Measurements from ENCODE around the gene HS2ST1.
A peak's percentile ranks its signal among the peaks of the same experiment; 100 is the strongest.
"Not testable (repeated sequence)": the region's sequence is repeated elsewhere in the genome, so short reads cannot be mapped to it uniquely, and the experiment has no call there.

HS2ST1 gene

DNA sequence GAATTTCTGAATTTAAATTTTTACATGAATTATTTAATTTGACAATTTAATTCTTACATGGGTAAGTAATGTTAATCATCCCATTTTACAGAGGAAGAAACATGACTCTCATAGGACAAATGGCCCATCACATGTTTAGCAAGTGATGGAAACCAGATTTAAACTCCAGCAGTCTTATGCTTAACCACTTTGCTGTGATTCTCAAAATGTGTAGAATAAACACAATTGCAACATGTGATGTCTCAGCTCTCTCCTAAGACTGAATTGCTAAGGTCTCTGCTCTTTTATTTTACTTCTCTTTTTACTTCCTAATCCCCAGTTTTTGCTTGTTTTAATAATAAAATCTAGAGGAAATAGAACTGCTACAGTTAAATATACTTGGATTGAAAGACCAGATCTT is 42.8 kb downstream of the HS2ST1 start:
- DNase-seq, result no peak
- intact Hi-C loops (cut with DNase I), result no loop called here

- DNase-seq, result no peak
- intact Hi-C loops (cut with DNase I), result no loop called here
Measured at GRCh38 chr1:86960548-86960947, 46.1 kb downstream of the HS2ST1 start.

GRCh38 chr1:86963841-86964240 is 49.4 kb downstream of the HS2ST1 start:
- intact Hi-C loops (cut with DNase I); DNase-seq: not testable (repeated sequence)

DNA sequence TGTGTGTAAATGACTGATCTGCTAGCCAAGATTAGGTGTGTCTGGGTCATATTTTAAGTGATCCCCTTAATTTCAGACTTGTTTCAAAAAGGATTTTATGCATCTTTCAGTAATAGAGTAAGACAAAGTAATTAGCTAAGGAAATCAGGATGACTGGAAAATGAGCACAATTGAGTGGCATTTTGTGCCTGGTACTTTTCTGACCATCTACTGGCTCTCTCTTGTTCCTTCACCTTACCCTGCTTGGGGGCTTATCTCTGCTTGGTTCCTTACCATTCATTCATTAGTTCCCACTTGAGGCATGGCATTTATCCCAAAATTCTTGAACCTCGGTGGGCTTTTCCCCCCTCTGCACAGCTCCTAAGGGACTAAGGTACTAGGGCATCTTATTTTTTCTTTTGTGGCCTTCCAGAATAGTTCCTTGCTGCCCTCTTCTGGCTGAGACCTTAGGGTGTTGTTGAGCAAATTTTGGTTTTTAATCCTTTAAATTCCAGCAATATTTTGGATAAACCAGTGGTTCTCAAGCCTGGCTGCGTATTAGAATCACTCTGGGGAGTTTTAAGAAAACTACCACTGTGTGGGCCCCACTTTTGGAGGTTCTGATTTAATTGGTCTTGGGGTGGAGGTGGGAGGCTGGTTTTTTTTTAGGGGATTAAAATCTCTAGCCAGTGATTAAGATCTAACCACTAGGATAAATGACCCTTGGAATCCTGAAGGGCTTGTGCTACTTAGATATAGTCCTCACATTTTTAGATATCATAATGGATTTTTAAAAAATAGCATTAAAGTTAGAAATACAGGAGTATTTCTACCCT is 50.8 kb downstream of the HS2ST1 start:
- DNase-seq, result peak in 20 of 42 donors; percentile 8 to 65 (median 29)
- intact Hi-C loops (cut with DNase I), result loop anchor here (5.0 kb wide), 1 partner anchor 133 kb away; no protein-coding TSS in a partner anchor

DNA sequence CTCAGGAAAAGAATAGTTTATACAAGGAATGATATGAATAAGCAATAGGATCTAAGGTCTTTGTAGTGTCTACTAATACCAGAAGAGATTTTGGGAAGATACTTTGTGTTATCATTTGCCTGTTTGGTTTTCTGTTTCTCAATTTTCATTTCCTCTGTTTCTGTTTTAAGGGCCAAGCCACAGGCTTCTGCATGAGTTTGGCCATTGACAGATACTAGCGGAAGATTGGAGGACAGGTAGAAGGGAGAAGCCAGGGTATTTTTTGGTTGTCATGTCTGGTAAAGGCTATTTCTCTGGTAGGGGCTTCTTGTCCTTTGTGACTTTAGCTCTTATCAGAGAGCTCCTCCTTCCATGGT is 51.4 kb downstream of the HS2ST1 start:
- intact Hi-C loops (cut with DNase I), result loop anchor here (5.0 kb wide), 1 partner anchor 134 kb away; no protein-coding TSS in a partner anchor
- DNase-seq, result no peak

DNA sequence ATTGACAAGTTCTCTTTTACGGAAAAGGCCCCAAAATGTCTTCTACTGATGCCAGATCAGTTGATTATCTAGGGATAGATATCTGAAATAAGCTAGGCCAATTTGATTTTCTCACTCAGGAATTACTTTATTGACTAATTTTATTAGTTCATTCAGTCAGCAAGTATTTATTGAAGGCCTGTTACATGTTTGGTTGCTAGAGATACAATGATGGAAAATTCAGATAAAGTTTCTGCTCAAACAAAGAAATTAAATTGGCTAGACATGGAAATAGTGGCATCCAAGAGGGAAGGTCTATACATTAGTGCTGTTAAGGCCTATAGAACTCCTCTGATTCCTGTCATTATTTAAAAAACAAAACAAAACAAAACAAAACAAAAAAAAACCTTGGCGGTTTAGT is 56.5 kb downstream of the HS2ST1 start:
- intact Hi-C loops (cut with DNase I), result no loop called here

DNA sequence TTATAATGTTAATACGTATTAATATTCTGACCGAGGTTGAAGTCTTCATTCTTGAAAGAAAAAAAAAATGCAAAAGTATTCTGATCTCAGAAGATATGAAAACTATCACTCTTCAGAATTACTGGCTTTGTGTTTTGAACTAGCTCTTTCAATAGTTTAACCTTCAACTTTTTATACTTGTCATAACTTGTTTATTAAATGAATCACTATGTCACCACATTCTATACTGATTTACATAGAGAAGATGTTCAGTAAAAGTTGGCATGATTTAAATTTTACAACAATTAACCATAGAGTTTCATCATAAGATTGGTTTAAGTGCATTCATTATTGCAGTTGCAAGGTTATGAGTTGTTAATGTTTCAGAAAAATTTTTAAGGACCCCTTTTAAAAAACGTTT is 57.3 kb downstream of the HS2ST1 start:
- intact Hi-C loops (cut with DNase I), result no loop called here
- no peak for DNase-seq

More for the DNA sequence above, 56.5 kb downstream of the HS2ST1 start:
- DNase-seq, result no peak

- no peak for DNase-seq
- intact Hi-C loops (cut with DNase I), result no loop called here
Measured at GRCh38 chr1:86972262-86972661, 57.8 kb downstream of the HS2ST1 start.

GRCh38 chr1:86975993-86976550 is 61.6 kb downstream of the HS2ST1 start:
- no peak for DNase-seq
- intact Hi-C loops (cut with DNase I), result no loop called here

DNA sequence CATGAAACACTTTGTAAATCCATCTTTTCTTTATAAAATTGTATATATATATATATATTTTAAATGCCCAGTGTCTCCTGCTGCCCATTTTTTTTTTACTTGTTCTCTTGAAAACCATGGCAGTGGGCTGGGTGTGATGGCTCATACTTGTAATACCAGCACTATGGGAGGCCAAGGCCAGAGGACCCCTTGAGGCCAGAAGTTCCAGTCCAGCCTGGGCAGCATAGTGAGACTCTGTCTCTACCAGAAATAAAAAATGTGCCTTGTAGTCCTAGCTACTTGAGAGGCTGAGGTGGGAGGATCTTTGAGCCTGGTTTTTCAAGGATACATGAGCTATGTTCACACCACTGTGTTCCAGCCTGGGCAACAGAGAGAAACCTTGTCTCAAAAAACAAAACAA is 62.2 kb downstream of the HS2ST1 start:
- DNase-seq, result no peak

DNA sequence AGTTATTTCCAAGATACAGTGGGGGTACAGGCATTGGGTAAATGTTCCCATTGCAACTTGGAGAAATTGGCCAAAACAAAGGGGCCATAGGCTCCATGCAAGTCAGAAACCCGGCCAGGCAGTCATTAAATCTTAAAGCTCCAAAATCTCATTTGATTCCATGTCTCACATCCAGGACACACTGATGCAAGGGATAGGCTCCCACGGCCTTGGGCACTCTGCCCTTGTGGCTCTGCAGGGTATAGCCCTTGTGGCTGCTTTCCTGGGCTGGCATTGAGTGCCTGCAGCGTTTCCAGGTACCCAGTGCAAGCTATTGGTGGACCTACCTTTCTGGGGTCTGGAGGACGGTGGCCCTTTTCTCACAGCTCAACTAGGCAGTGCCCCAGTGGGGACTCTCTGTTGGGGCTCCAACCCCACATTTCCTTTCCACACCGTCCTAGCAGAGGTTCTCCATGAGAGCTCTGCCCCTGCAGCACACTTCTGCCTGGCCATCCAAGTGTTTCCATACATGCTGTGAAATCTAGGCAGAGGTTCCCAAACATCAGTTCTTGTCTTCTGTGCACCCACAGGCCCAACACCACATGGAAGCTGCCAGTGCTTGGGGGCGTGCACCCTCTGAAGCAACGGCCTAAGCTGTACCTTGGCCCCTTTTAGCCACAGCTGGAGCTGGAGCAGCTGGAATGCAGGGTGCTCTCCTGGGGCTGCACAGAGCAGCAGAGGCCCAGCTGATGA is 67.2 kb downstream of the HS2ST1 start:
- intact Hi-C loops (cut with DNase I), result no loop called here
- no peak for DNase-seq

More for the DNA sequence above, 62.2 kb downstream of the HS2ST1 start:
- intact Hi-C loops (cut with DNase I), result no loop called here

DNA sequence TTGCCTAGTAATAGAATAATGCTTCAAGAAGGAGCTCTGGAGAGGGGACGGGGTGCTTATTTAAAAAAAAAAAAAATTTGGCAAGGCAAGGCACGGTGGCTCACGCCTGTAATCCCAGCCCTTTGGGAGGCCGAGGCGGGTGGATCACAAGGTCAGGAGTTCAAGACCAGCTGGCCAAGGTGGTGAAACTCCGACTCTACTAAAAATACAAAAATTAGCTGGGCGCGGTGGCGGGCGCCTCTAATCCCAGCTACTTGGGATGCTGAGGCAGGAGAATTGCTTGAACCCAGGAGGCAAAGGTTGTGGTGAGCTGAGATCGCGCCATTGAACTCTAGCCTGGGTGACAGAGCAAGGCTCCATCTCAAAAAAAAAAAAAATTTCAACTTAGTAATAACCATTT is 69.2 kb downstream of the HS2ST1 start:
- DNase-seq; intact Hi-C loops (cut with DNase I): not testable (repeated sequence)

- intact Hi-C loops (cut with DNase I), result no loop called here
- DNase-seq, result no peak
Measured at GRCh38 chr1:86987446-86987845, 73.0 kb downstream of the HS2ST1 start.

GRCh38 chr1:86988835-86989234 is 74.4 kb downstream of the HS2ST1 start:
- DNase-seq, result no peak
- intact Hi-C loops (cut with DNase I), result no loop called here

GRCh38 chr1:86989690-86990089 is 75.3 kb downstream of the HS2ST1 start:
- intact Hi-C loops (cut with DNase I), result not testable (repeated sequence)

DNA sequence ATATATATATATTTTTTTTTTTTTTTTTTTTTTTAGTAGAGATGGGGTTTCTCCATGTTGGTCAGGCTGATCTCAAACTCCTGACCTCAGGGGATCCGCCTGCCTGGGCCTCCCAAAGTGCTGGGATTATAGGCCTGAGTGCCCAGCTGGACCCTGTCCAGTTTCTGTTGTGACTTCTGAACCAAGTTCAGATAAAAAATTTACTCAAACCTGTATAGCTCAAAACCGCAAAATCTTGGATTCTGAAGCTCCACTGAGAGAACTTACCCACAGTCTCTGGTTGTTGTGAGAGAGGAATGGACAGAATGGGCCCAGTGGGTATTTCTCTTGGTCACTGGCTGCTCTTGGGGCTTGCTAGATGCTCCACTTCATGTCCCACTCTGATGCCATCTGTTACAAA is 76.4 kb downstream of the HS2ST1 start:
- DNase-seq, result no peak
- intact Hi-C loops (cut with DNase I), result no loop called here

More at GRCh38 chr1:86989690-86990089, 75.3 kb downstream of the HS2ST1 start:
- DNase-seq, result not testable (repeated sequence)

DNA sequence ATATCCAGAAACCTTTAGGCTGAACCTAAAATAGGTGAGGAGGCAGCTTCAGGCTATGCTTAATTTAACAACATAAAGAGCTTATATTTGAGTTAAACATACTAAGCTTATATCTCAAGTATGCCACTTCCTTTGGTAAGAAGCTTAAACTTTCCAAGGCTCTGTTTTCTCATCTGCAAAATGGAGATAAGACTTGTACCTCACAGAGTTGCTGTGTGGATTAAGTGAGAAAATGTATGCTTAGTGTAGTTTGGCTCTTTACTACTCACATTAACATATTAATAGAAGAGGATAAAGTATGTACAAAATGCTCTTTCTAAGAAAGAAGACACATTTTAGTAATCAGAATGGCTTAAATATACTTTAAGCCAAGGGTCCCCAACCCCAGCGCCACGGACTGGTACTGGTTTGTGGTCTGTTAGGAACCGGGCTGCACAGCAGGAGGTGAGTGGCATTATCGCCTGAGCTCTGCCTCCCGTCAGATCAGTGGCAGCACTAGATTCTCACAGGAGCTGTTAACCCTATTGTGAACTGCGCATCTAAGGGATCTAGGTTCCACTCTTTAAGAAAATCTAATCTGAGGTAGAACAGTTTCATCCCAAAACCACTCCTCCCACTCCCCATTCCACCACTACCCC is 77.2 kb downstream of the HS2ST1 start:
- intact Hi-C loops (cut with DNase I), result no loop called here

DNA sequence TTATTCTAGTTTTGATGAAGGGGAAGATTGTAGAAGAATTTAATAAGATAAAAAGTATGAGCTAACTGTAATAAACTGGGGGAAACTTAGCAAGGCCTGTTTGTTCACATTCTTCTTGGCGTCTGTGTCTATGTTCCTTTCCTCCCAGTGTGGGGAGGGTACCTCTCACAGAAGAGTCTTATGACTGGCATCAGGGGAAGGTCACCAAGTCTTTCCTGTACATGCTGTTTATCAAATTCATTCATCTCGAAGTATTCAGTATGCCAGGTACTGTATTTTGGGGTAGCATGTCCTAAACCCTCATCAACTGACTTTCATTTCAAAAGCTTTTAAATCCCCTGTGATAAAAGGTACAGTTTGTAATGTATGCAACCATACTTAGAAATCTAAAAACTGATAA is 78.4 kb downstream of the HS2ST1 start:
- intact Hi-C loops (cut with DNase I), result no loop called here
- no peak for DNase-seq

More for the DNA sequence above, 77.2 kb downstream of the HS2ST1 start:
- DNase-seq, result no peak

GRCh38 chr1:86993269-86993985 is 79.0 kb downstream of the HS2ST1 start:
- no peak for DNase-seq
- intact Hi-C loops (cut with DNase I), result no loop called here

Measured in head of caudate nucleus (tissue), 42 donors.